Measurements from ENCODE around the gene CHM.

Gene CHM, protein sequence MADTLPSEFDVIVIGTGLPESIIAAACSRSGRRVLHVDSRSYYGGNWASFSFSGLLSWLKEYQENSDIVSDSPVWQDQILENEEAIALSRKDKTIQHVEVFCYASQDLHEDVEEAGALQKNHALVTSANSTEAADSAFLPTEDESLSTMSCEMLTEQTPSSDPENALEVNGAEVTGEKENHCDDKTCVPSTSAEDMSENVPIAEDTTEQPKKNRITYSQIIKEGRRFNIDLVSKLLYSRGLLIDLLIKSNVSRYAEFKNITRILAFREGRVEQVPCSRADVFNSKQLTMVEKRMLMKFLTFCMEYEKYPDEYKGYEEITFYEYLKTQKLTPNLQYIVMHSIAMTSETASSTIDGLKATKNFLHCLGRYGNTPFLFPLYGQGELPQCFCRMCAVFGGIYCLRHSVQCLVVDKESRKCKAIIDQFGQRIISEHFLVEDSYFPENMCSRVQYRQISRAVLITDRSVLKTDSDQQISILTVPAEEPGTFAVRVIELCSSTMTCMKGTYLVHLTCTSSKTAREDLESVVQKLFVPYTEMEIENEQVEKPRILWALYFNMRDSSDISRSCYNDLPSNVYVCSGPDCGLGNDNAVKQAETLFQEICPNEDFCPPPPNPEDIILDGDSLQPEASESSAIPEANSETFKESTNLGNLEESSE

DNA sequence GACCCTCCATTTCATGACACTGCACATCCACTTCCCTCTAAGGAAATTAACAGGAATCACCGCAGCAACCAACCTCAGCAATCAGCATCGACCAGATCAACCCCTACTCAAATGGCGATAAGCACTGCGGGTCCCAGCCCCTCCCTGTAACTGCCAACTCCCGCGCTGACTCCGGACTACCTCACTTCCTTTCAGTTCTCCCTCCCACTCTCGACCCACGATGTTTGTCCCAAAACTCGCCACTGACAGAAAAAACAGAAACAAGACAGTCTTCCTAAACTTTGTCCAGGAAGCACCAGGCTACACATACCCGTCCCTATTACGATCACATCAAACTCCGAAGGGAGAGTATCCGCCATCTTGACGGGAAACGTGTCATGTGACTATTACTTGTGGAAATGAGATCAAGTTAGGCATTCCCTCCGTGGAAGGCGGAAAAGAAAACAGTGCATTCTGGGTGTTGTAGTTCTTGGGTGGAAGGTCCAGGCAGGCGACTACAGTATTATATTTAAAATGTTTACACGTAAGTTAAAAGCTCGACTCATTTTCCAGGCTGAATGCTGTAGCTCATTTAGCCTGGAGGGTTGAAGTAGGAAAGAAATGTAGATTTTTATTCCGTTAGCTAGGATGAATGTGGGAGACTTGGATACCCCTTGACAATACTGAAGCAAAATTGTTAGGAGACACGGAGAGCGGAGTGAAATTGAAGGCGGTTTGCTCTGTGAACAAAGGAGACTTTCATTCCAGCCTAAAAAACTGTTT, at the start of gene CHM:
Gene CHM, minus strand, starts transcription at position 385 of the 762 bp plus-strand sequence. Its CDS starts 26 bp downstream, at position 359.
- DNase-seq (ENCODE audit: low read depth): peak; percentile 53
- TF ChIP-seq, protein P1, sequence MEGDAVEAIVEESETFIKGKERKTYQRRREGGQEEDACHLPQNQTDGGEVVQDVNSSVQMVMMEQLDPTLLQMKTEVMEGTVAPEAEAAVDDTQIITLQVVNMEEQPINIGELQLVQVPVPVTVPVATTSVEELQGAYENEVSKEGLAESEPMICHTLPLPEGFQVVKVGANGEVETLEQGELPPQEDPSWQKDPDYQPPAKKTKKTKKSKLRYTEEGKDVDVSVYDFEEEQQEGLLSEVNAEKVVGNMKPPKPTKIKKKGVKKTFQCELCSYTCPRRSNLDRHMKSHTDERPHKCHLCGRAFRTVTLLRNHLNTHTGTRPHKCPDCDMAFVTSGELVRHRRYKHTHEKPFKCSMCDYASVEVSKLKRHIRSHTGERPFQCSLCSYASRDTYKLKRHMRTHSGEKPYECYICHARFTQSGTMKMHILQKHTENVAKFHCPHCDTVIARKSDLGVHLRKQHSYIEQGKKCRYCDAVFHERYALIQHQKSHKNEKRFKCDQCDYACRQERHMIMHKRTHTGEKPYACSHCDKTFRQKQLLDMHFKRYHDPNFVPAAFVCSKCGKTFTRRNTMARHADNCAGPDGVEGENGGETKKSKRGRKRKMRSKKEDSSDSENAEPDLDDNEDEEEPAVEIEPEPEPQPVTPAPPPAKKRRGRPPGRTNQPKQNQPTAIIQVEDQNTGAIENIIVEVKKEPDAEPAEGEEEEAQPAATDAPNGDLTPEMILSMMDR (IDR thresholded peaks at IDR 0.05; ENCODE audit: control insufficient read depth, insufficient read depth, low read depth, low read length, missing control alignments): no peak

GRCh38 chrX:86078650-86079049, 31.3 kb upstream of the CHM start:
- TF ChIP-seq, protein P1 (IDR thresholded peaks at IDR 0.05; ENCODE audit: control insufficient read depth, insufficient read depth, low read depth, low read length, missing control alignments): no peak
- no peak for DNase-seq (ENCODE audit: low read depth)
- no peak overlapping the region for H3K4me3 ChIP-seq (ENCODE audit: control insufficient read depth, low read depth, low read length)

More for the DNA sequence above, at the start of gene CHM:
- H3K4me3 ChIP-seq (ENCODE audit: control insufficient read depth, low read depth, low read length): peak within 1 kb of the TSS; percentile 75

GRCh38 chrX:86066998-86067397, 19.6 kb upstream of the CHM start:
- H3K4me3 ChIP-seq (ENCODE audit: control insufficient read depth, low read depth, low read length): no peak overlapping the region
- DNase-seq (ENCODE audit: low read depth): no peak

DNA sequence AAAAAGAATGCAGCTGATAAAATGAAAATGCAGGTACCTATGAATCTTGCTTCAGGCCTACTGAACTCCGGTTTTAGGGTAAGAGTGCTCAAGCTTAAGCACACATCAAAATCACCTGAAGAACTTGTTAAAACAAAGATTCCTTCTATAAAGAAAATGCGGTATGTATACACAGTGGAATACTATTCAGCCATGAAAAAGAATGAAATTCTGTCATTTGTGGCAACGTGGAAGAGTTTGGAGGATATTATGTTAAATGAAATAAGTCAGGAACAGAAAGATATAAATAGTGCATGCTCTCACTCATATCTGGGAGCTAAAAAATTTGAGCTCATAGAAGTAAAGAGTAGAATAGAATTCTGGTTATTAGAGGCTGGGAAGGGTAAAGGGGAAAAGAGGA, 14.0 kb upstream of the CHM start:
- no peak overlapping the region for H3K4me3 ChIP-seq (ENCODE audit: control insufficient read depth, low read depth, low read length)
- TF ChIP-seq, protein P1 (IDR thresholded peaks at IDR 0.05; ENCODE audit: control insufficient read depth, insufficient read depth, low read depth, low read length, missing control alignments): no peak
- no peak for DNase-seq (ENCODE audit: low read depth)

More at GRCh38 chrX:86066998-86067397, 19.6 kb upstream of the CHM start:
- TF ChIP-seq, protein P1 (IDR thresholded peaks at IDR 0.05; ENCODE audit: control insufficient read depth, insufficient read depth, low read depth, low read length, missing control alignments): no peak

GRCh38 chrX:86051741-86052140, 4.4 kb upstream of the CHM start:
- TF ChIP-seq, protein P1 (IDR thresholded peaks at IDR 0.05; ENCODE audit: control insufficient read depth, insufficient read depth, low read depth, low read length, missing control alignments): no peak
- DNase-seq (ENCODE audit: low read depth): no peak
- no peak overlapping the region for H3K4me3 ChIP-seq (ENCODE audit: control insufficient read depth, low read depth, low read length)

DNA sequence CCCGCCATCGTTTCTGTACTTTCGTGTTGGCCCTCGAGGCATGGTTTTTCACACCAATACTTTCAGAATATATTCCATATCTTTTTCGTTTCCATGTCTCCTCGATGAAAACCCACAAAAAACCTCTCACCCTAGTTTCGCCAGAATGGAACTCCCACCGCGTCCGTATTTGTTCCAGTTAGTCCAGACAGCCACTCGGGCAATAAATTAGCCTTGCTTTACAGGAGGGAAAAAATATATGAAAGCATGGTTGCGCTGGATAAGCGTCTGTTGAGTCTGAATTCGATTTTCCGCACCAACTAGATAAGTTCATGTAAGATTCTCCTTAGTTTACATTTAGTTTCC, 550 bp upstream of the CHM start:
- TF ChIP-seq, protein P1 (IDR thresholded peaks at IDR 0.05; ENCODE audit: control insufficient read depth, insufficient read depth, low read depth, low read length, missing control alignments): no peak
- H3K4me3 ChIP-seq (ENCODE audit: control insufficient read depth, low read depth, low read length): peak overlapping the region; percentile 75
- no peak for DNase-seq (ENCODE audit: low read depth)
